AML-193 (cell line): ENCODE results near the gene SNN.

Experiments used
- DNase-seq, 2 experiments: peaks; one replicate each; lab custom pipeline; 2025; lab: John Stamatoyannopoulos, UW

SNN gene

DNA sequence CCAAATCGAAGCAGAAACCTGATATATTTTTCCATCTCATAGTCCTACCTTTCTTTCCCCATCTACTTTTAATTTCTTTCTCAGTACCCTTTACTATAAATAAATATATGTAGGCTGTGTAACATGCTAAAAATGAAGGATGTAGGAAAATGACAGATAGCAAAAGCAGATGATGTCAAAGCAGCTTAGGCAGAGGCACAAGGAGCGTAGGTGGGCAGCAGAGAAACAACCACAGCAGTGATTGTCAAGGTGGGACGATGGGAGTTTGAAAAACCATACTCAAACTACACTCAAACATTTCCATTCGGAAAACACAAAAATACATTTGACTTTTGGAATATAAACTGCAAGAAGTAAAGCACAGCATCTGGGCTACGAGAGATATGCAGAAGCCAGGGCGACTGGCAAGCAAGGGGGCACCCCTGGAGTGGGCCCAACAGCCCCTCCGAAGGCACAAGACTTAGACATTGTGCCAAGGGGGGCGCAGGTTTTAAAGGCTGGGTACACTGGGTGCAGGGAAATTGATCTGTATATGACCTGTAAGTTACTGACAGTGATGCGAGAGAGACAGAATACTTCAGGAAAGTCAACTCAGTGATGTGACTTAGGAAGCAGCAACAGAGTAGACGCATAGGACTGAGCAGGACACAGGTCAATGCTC, 31.1 kb downstream of the SNN start:
- DNase-seq: no peak

DNA sequence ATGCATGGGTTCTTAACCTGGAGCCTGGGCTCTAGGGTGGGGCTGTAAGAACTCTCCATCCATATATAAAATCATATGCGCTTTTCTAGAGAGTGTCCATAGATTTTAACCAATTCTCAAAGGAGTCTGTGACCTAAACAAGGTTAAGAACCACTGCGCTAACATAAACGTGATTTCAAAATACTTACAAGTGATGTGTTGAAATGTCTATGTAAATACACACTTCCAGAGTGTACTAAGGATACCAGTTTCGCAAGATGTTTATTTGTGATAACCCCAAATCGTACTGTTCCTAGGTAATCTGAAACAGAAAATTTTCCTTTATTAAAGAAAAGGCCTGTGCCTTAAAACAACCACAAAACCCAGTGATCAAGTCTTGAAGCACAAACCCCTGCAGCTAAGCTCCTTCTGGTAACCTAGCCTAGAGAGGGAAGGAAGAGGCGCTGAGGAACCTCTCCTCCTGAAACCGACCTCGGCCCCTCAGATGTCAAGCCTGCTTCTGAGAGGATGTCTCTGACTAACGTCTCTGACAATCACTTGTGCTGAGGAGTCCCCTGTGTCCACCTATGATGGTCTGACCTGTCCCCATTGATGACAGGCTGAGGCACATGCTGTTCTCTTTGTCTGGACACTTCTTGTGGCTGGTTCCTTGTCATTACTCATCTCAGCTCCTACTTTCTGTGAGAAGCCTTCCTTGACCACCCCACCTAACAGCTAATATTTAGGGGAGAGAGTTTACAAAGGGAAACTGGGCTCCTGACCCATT, 32.2 kb downstream of the SNN start:
- DNase-seq: no peak

GRCh38 chr16:11705311-11706025, 37.2 kb downstream of the SNN start:
- no peak for DNase-seq

- no peak for DNase-seq
These were observed 38.0 kb downstream of the SNN start for GRCh38 chr16:11706180-11706742.

GRCh38 chr16:11707679-11708197, 39.5 kb downstream of the SNN start:
- no peak for DNase-seq

DNA sequence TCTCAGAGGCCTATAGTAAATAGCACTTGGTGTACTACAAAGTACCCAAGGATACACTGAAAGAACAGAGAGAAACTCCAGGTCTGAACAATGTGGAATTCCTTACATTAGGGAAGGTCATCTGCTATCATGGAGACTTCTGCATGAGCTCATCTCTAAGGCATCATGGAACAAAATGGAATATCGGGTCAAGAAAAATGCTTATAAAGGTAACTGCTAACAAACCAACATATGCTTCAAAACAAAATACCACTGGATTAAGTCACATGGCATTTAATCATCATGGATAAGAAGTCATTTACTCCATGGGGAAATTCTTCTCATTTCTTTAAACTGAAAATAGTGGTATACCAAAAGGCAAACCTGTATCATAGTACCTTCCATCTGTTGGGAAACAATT, 40.2 kb downstream of the SNN start:
- DNase-seq: no peak

- no peak for DNase-seq
These were observed 43.4 kb downstream of the SNN start for GRCh38 chr16:11711662-11712061.

GRCh38 chr16:11712122-11712521, 43.9 kb downstream of the SNN start:
- no peak for DNase-seq

- no peak for DNase-seq
These were observed 47.1 kb downstream of the SNN start for GRCh38 chr16:11715246-11715947.

DNA sequence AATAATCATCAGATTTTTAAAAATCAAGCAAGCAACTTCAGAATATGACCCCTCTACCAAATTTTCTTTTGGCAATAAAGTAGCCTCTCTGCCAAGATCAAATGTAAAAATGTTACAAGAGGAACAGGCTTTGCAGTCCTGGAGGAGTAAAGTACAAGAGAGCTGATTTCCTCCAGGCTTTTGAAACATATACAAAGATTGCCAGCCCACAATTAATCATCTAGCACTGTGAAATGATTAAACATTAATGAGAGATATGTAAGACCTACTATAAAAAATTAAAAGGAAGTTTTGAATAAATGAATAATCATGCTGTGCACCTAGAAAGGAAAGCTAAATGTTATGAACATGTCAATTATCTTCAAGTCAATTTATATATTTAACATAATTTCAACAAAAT, 48.1 kb downstream of the SNN start:
- no peak for DNase-seq

DNA sequence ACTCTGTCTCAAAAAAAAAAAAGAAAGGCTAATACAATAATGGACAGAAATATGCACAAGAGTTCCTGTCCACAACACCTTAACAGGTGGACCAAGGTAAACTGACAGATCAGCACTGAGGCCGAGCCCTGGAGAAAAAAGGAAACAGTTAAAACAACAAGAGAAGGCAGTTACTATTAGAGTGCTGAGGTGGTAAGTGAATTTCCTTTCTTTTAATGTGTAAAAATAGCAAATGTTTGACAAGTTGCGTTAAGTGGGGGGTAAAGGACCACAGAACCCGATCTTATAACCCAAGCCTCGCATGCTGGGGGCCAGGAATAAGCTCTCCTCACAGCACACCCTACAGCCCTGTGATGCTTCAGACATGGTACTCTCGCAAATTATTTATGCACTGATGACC, 49.6 kb downstream of the SNN start:
- no peak for DNase-seq

DNA sequence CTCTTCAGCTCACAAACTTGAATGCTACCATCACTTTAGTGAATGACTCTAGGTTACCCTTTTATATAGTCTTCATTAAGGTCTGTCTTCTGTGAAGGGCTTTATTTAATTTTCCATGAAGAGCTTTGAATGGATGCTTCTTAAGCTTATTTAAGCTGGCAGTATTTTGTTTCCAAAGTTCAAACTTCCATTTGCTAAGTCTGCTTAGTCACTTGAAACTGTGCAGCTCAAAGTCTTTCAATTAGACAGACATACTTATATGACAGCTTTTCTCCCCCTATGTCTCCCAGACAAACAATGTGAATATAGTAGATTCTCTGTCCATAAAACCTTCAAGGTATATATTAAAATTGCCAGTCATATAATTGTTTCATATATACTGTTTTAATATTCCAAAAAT, 50.9 kb downstream of the SNN start:
- DNase-seq: no peak

- DNase-seq: no peak
These were observed 51.5 kb downstream of the SNN start for GRCh38 chr16:11719762-11720161.

DNA sequence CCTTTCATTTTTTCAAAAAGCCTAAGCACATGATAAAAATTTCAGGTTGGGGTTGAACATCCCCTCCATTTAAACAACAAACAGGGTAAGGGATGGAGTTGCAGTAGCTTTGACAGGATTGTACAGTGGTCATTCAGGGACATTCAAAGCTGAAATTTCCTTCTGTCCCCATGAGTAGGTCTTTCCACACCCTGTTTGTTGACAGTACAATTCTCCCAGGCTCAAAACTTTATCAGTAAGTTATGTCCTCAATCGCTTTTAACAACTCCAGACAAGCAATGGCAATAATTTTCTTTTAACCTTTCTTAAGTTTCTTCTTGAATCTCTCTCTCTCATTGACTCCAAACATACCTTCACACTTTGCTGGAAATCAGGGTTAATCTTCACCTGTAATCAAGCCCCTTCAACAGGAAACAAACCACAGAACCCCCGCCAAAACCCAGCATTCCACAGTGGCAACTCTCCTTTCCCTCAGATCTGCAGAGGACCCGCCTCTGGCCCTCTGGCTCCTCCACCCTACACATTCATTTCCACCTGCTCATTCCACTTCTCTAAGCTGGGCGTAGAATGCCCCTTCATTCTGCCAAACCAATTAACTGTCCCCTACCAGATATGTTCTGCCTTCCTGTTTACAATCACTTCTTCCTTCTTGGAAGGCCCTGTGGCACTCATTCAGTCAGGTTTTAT, 53.7 kb downstream of the SNN start:
- DNase-seq: no peak

- no peak for DNase-seq
These were observed 54.2 kb downstream of the SNN start for GRCh38 chr16:11722468-11722808.

DNA sequence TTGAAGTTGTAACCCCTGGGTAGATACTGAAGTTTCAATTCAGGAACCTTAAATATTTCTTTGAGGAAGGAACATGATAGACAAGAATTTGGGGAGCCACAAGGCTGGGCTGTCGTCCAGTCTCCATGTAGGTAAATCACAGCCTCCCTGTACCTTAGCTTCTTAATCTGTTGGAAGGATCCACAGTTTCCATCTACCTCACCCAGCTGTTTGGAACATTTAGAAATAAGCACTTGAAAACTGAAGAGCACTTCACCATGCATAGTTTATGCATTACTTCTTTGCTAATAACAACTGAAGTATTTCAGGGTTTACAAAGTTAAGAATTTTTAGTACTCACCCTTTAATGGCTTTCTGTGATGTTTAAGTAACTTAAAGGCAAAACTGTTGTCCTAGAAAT, 57.2 kb downstream of the SNN start:
- no peak for DNase-seq

DNA sequence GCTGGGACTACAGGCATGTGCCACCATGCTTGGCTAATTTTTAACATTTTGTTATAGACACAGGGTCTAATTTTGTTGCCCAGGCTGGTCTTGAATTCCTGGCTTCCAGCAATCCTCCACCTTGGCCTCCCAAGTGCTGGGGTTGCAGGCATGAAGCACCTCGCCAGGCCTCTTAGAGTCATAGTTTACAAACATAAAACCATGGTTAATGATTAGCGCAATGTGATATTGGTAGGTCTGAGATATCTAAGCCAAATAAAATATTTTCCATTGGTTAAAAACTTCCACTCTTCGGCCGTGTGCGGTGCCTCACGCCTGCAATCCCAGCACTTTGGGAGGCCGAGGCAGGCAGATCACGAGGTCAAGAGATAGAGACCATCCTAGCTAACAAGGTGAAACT, 57.8 kb downstream of the SNN start:
- no peak for DNase-seq

- DNase-seq: peak; percentile 20 to 24
These were observed 59.7 kb downstream of the SNN start for GRCh38 chr16:11727796-11728543.
